DOHH2 (cell line): ENCODE data around the gene TGM2.

Experiments
- CTCF ChIP-seq: fragments of 200-600 bp; sonication (generic); IDR thresholded peaks from one replicate; pipeline ENCODE4 v1.5.1; 2014; ENCODE audit warnings: antibody characterized with exemption, mild to moderate bottlenecking, low read depth, low read length; ENCODE audit not compliant: poor library complexity, severe bottlenecking
- EZH2phosphoT487 ChIP-seq: fragments of 200-600 bp; sonication (generic); IDR thresholded peaks from 2 replicates; pipeline ENCODE4 v1.6.1; 2017; ENCODE audit warnings: borderline replicate concordance, mild to moderate bottlenecking, antibody characterized with exemption, low read length, moderate library complexity, mixed read lengths

GRCh38 chr20:38123021-38123587, 42.0 kb downstream of the TGM2 start:
- TF ChIP-seq EZH2phosphoT487 (no peak), CTCF (no peak)
